H1 (cell line): Measurements from ENCODE around the gene DNAJC9. TPM values are rescaled to one million over a fixed set of nuclear protein-coding genes. Genes with fewer than 3 reads are reported as not detected.

ENCODE experiments used
- CTCF ChIA-PET: fragments of 300-600 bp; sonication (Branson Sonifier 250); formaldehyde crosslinking; loops from one replicate; lab custom pipeline; 2021; ENCODE audit not compliant: partially characterized antibody; lab: Charles Lee
- POLR2A ChIA-PET: fragments of 300-600 bp; sonication (Branson Sonifier 250); formaldehyde crosslinking; loops from one replicate; lab custom pipeline; 2021; ENCODE audit warnings: inconsistent platforms; ENCODE audit not compliant: partially characterized antibody; lab: Charles Lee
- DNase-seq, 2 experiments: peaks; one replicate each; pipeline versions ENCODE4 v3.0.0 to v3.0.0-alpha.2; 2010 to 2022; ENCODE audit warnings: low spot score in 2 of 2, low read depth in 1 of 2, mixed read lengths in 1 of 2
- FAIRE-seq: peaks from 2 replicates; lab custom pipeline; 2011; peaks lifted over from hg19 to GRCh38; lab: Jason Lieb, UNC
- H2AFZ ChIP-seq: 2 replicates; pipeline ENCODE4 v1.8.1; 2012; ENCODE audit warnings: low read length, inconsistent platforms
- H2AK5ac ChIP-seq: 2 replicates; pipeline ENCODE4 v1.6.1; 2013; ENCODE audit warnings: low read depth, low read length
- H2BK120ac ChIP-seq: replicated peaks from 2 replicates; pipeline ENCODE3; 2013; ENCODE audit warnings: low read depth, low read length, inconsistent platforms
- H2BK12ac ChIP-seq: 2 replicates; pipeline ENCODE4 v1.6.1; 2013; ENCODE audit warnings: low read depth, low read length
- H2BK15ac ChIP-seq: 2 replicates; pipeline ENCODE4 v1.6.1; 2013; ENCODE audit warnings: low read length
- H2BK20ac ChIP-seq: 2 replicates; pipeline ENCODE4 v1.6.1; 2013; ENCODE audit warnings: low read length
- H2BK5ac ChIP-seq: 2 replicates; pipeline ENCODE4 v1.6.1; 2013; ENCODE audit warnings: low read depth, low read length
- H3K14ac ChIP-seq: 2 replicates; pipeline ENCODE4 v1.6.1; 2013; ENCODE audit warnings: inconsistent platforms; ENCODE audit not compliant: insufficient read length
- H3K18ac ChIP-seq: 2 replicates; pipeline ENCODE4 v1.6.1; 2013; ENCODE audit warnings: low read length; ENCODE audit errors: extremely low read depth
- H3K23ac ChIP-seq: 2 replicates; pipeline ENCODE4 v1.6.1; 2013; ENCODE audit warnings: inconsistent platforms; ENCODE audit not compliant: insufficient read length
- H3K23me2 ChIP-seq: 2 replicates; pipeline ENCODE4 v1.6.1; 2013; ENCODE audit warnings: low read depth, low read length
- H3K27ac ChIP-seq: 2 replicates; pipeline ENCODE4 v1.6.1; 2011; ENCODE audit warnings: low read depth, low read length, inconsistent platforms
- H3K27me3 ChIP-seq, 4 experiments: replicated peaks in 1 of 4; 1 replicate in 1 of 4; 2 replicates in 3 of 4; pipeline versions ENCODE4 v1.6.1 to v1.8.1; 2011 to 2013; ENCODE audit warnings: low read length in 3 of 4, mild to moderate bottlenecking in 3 of 4, inconsistent platforms in 2 of 4, mixed read lengths in 2 of 4, moderate library complexity in 1 of 4; ENCODE audit not compliant: control insufficient read depth in 3 of 4, insufficient read depth in 3 of 4; ENCODE audit errors: extremely low read depth in 1 of 4
- H3K36me3 ChIP-seq, 4 experiments: 2 replicates each; pipeline versions ENCODE4 v1.6.1 to v1.8.1; 2011 to 2013; ENCODE audit warnings: mild to moderate bottlenecking in 4 of 4, low read length in 3 of 4, moderate library complexity in 2 of 4, control low read depth in 1 of 4, inconsistent platforms in 1 of 4; ENCODE audit not compliant: insufficient read depth in 4 of 4, control insufficient read depth in 2 of 4
- H3K4ac ChIP-seq: replicated peaks from 2 replicates; pipeline ENCODE3; 2013; ENCODE audit warnings: low read length, low read depth, mixed read lengths, inconsistent platforms; ENCODE audit not compliant: insufficient read length
- H3K4me1 ChIP-seq, 4 experiments: replicated peaks in 1 of 4; 1 replicate in 1 of 4; 2 replicates in 3 of 4; pipeline versions ENCODE4 v1.6.1 to v1.8.1; 2011 to 2013; ENCODE audit warnings: low read length in 3 of 4, inconsistent platforms in 2 of 4, mixed read lengths in 1 of 4; ENCODE audit not compliant: insufficient read depth in 4 of 4, control insufficient read depth in 3 of 4
- H3K4me2 ChIP-seq, 2 experiments: 2 replicates each; pipeline versions ENCODE4 v1.6.1 to v1.8.1; 2011 to 2013; ENCODE audit warnings: low read depth in 2 of 2, low read length in 2 of 2, control low read depth in 1 of 2, inconsistent platforms in 1 of 2, mild to moderate bottlenecking in 1 of 2; ENCODE audit not compliant: insufficient read depth in 1 of 2
- H3K4me3 ChIP-seq, 4 experiments: fragments of 200-600, 300-600 bp in 1 of 4; sonication (generic), shearing (Covaris generic), sonication (Bioruptor Twin) in 1 of 4; 2 replicates each; pipeline versions ENCODE4 v1.5.1 to v1.8.1; 2011 to 2016; ENCODE audit warnings: low read length in 4 of 4, low read depth in 3 of 4, control low read depth in 2 of 4, inconsistent platforms in 2 of 4, mild to moderate bottlenecking in 2 of 4, mixed read lengths in 1 of 4, moderate library complexity in 1 of 4; ENCODE audit not compliant: insufficient read depth in 2 of 4; ENCODE audit errors: extremely low read depth in 1 of 4
- H3K56ac ChIP-seq: replicated peaks from 2 replicates; pipeline ENCODE3; 2013; ENCODE audit warnings: low read depth, mild to moderate bottlenecking, mixed read lengths, low read length, inconsistent platforms; ENCODE audit not compliant: insufficient read length
- H3K79me1 ChIP-seq: 2 replicates; pipeline ENCODE4 v1.6.1; 2013; ENCODE audit warnings: low read depth, low read length, control low read depth
- H3K79me2 ChIP-seq, 2 experiments: 2 replicates each; pipeline versions ENCODE4 v1.6.1 to v1.8.1; 2012 to 2013; ENCODE audit warnings: low read length in 2 of 2, mild to moderate bottlenecking in 2 of 2, inconsistent platforms in 1 of 2; ENCODE audit not compliant: insufficient read depth in 2 of 2, control insufficient read depth in 1 of 2
- H3K9ac ChIP-seq, 4 experiments: replicated peaks in 1 of 4; 1 replicate in 1 of 4; 2 replicates in 3 of 4; pipeline versions ENCODE4 v1.6.1 to v1.8.1; 2011 to 2013; ENCODE audit warnings: low read depth in 3 of 4, low read length in 3 of 4, control low read depth in 2 of 4, mild to moderate bottlenecking in 2 of 4, moderate library complexity in 2 of 4, inconsistent platforms in 1 of 4; ENCODE audit errors: extremely low read depth in 1 of 4
- H3K9me3 ChIP-seq, 2 experiments: 2 replicates each; pipeline versions ENCODE4 v1.6.1 to v1.8.1; 2012 to 2013; ENCODE audit warnings: mild to moderate bottlenecking in 2 of 2, moderate library complexity in 2 of 2, control low read depth in 1 of 2, inconsistent platforms in 1 of 2, low read depth in 1 of 2, low read length in 1 of 2, mixed read lengths in 1 of 2; ENCODE audit not compliant: insufficient read depth in 2 of 2
- H4K20me1 ChIP-seq, 2 experiments: replicated peaks in 1 of 2; 2 replicates each; pipeline versions ENCODE3 to v1.8.1; 2011 to 2013; ENCODE audit warnings: inconsistent platforms in 2 of 2, low read length in 2 of 2, mild to moderate bottlenecking in 1 of 2; ENCODE audit not compliant: insufficient read depth in 2 of 2, control insufficient read depth in 1 of 2
- H4K5ac ChIP-seq: 2 replicates; pipeline ENCODE4 v1.6.1; 2013; ENCODE audit warnings: low read length, low read depth, mixed read lengths, inconsistent platforms; ENCODE audit not compliant: insufficient read length
- H4K8ac ChIP-seq: 2 replicates; pipeline ENCODE4 v1.8.0; 2013; ENCODE audit warnings: mild to moderate bottlenecking, moderate library complexity, low read length, inconsistent platforms; ENCODE audit not compliant: insufficient read depth; ENCODE audit errors: extremely low read depth
- H4K91ac ChIP-seq: replicated peaks from 2 replicates; pipeline ENCODE3; 2013; ENCODE audit warnings: low read length, mixed read lengths, inconsistent platforms; ENCODE audit not compliant: insufficient read length
- CBX5 ChIP-seq: fragments of 300-800, 300-1000 bp; sonication (generic); IDR thresholded peaks from 2 replicates; pipeline ENCODE4 v1.7.1; 2016; ENCODE audit warnings: antibody characterized with exemption, low read length, low read depth
- CHD1 ChIP-seq: IDR thresholded peaks from 2 replicates; pipeline ENCODE4 v1.6.1; 2012; ENCODE audit warnings: low read depth, low read length, improper control_type of control experiment
- FOSL1 ChIP-seq: IDR thresholded peaks from 2 replicates; pipeline ENCODE4 v1.6.1; 2011; ENCODE audit warnings: mild to moderate bottlenecking, low read depth, low read length, moderate library complexity; ENCODE audit not compliant: insufficient read depth
- GABPA ChIP-seq: IDR thresholded peaks from 2 replicates; pipeline ENCODE4 v1.6.1; 2011; ENCODE audit warnings: mild to moderate bottlenecking, low read length, moderate library complexity, borderline replicate concordance; ENCODE audit not compliant: insufficient read depth
- JUND ChIP-seq: IDR thresholded peaks from 2 replicates; pipeline ENCODE4 v1.6.1; 2011; ENCODE audit warnings: mild to moderate bottlenecking, improper control_type of control experiment, low read length
- MAX ChIP-seq: IDR thresholded peaks from 2 replicates; pipeline ENCODE4 v1.6.1; 2012; ENCODE audit warnings: inconsistent platforms
- RFX5 ChIP-seq: IDR thresholded peaks from 2 replicates; pipeline ENCODE4 v1.6.1; 2011; ENCODE audit warnings: low read depth, low read length, improper control_type of control experiment, borderline replicate concordance
- RNF2 ChIP-seq: fragments of 200-900, 300-1000 bp; sonication (generic); IDR thresholded peaks from 2 replicates; pipeline ENCODE4 v1.7.1; 2016; ENCODE audit warnings: borderline replicate concordance, low read depth, mild to moderate bottlenecking, antibody characterized with exemption, low read length; ENCODE audit not compliant: poor library complexity, severe bottlenecking; ENCODE audit errors: missing control alignments
- SP2 ChIP-seq: IDR thresholded peaks from 2 replicates; pipeline ENCODE4 v1.6.1; 2012; ENCODE audit warnings: mild to moderate bottlenecking, low read length, inconsistent platforms
- SP4 ChIP-seq: IDR thresholded peaks from 2 replicates; pipeline ENCODE4 v1.6.1; 2012; ENCODE audit warnings: low read length, inconsistent platforms
- TEAD4 ChIP-seq: IDR thresholded peaks from 2 replicates; pipeline ENCODE4 v1.6.1; 2012; ENCODE audit warnings: low read depth, low read length, inconsistent platforms, mixed read lengths
- ZNF274 ChIP-seq: IDR thresholded peaks from 2 replicates; pipeline ENCODE4 v1.7.0; 2012; ENCODE audit warnings: low read length, borderline replicate concordance; ENCODE audit errors: extremely low read depth
- WGBS, 2 experiments: shearing (Covaris generic) in 1 of 2; methylation state at CpG; one replicate each; pipeline versions ENCODE4 v1.1.6 to v1.1.7; 2013 to 2015; ENCODE audit warnings: low lambda C conversion rate in 2 of 2, mixed read lengths in 2 of 2, inconsistent platforms in 1 of 2, low coverage in 1 of 2, missing lambda C conversion rate in 1 of 2; ENCODE audit not compliant: insufficient replicate concordance in 2 of 2, insufficient coverage in 1 of 2, insufficient read length in 1 of 2; ENCODE audit errors: extremely low coverage in 1 of 2, missing lambda C conversion rate in 1 of 2; 5-methylcytosine and 5-hydroxymethylcytosine counted together
- polyA plus RNA-seq, 7 experiments: library from polyadenylated mRNA; depleted of rRNA in 3 of 7; stranded (reverse) in 5 of 7; unstranded in 2 of 7; fragments of >200 nt in 5 of 7; fragments of 200-250 nt in 2 of 7; gene quantifications; 1 replicate in 5 of 7; 2 replicates in 1 of 7; 4 replicates in 1 of 7; pipeline versions ENCODE4 v1.2.1 to v1.2.3, GENCODE V29; 2011 to 2013; ENCODE audit warnings: missing spikeins in 2 of 7, mixed read lengths in 2 of 7
- total RNA-seq: library from RNA; stranded (reverse); fragmentation: NEBNext Ultra II Directional; extraction: Animal tissue kit (Norgen Biotek cat#: 25700); gene quantifications from 2 replicates; pipeline ENCODE4 v1.2.1, GENCODE V29; 2021

The DNAJC9 gene
- total and polyA plus RNA-seq, 2 of the 8 experiments (the other 6 are each of a cell fraction or from before 2014, with no cell fraction given) = 26.0 to 32.2 TPM

GRCh38 chr10:73205890-73206289 lies 41.2 kb downstream of the DNAJC9 start:
- H3K79me2 ChIP-seq = no peaks in the 10 kb centered on the region
- no peak overlapping the region for H2BK20ac ChIP-seq
- 83% methylated on average over 1 of the region's 1 CpG; no CpG with 5 or more reads in 1 of the 2 experiments for WGBS, 2 experiments
- H2BK15ac ChIP-seq = no peak overlapping the region
- H2AFZ ChIP-seq = no peak overlapping the region
- H3K56ac ChIP-seq = no peak overlapping the region
- ChIA-PET POLR2A (interaction anchor here (1.0 kb wide), 1 partner anchor 41 kb away, joined by 3 read pairs; no protein-coding TSS in a partner anchor), CTCF (interaction anchor here (1.0 kb wide), 1 partner anchor 11 kb away, joined by 4 read pairs; no protein-coding TSS in a partner anchor)
- no peak overlapping the region for H2BK12ac ChIP-seq
- H3K23ac ChIP-seq = no peak overlapping the region
- H3K4me3 ChIP-seq = no peak overlapping the region
- H3K27me3 ChIP-seq = no peaks in the 10 kb centered on the region
- peaks cover 0 to 6% (median under 1%) of the 10 kb centered on the region in 4 experiments; a peak in 2 of 8 replicates for H3K36me3 ChIP-seq
- no peaks in the 10 kb centered on the region for H3K79me1 ChIP-seq
- no peak for FAIRE-seq
- DNase-seq = no peak
- H3K27ac ChIP-seq = no peak overlapping the region
- H2BK5ac ChIP-seq = no peak overlapping the region
- H3K9ac ChIP-seq = no peak overlapping the region
- H3K4me1 ChIP-seq = no peaks in the 10 kb centered on the region
- H2BK120ac ChIP-seq = no peak overlapping the region
- no peak overlapping the region for H4K8ac ChIP-seq
- no peak overlapping the region for H2AK5ac ChIP-seq
- H3K4me2 ChIP-seq = no peak overlapping the region
- no peak overlapping the region for H3K14ac ChIP-seq
- no peak overlapping the region for H4K5ac ChIP-seq
- no peak overlapping the region for H3K18ac ChIP-seq
- no peaks in the 10 kb centered on the region for H3K23me2 ChIP-seq
- no peak overlapping the region for H3K4ac ChIP-seq
- H4K20me1 ChIP-seq = no peaks in the 10 kb centered on the region
- H3K9me3 ChIP-seq = peaks cover 19 to 25% of the 10 kb centered on the region in 2 experiments
- no peak overlapping the region for H4K91ac ChIP-seq
- TF ChIP-seq FOSL1 (no peak), JUND (no peak), SP2 (no peak), CHD1 (no peak), ZNF274 (no peak), CBX5 (no peak), MAX (no peak), RNF2 (no peak), SP4 (no peak), TEAD4 (no peak), GABPA (no peak), RFX5 (no peak)
